IPS-18a (cell line): Measurements from ENCODE around the gene DPPA4.

Experiments
- H3K27ac ChIP-seq: one replicate; pipeline ENCODE4 v1.5.1; 2013; ENCODE audit warnings: low read length
- H3K27me3 ChIP-seq: one replicate; pipeline ENCODE4 v1.6.1; 2013; ENCODE audit warnings: mild to moderate bottlenecking, low read length; ENCODE audit not compliant: control insufficient read depth, insufficient read depth
- H3K36me3 ChIP-seq: one replicate; pipeline ENCODE4 v1.6.1; 2013; ENCODE audit warnings: low read depth, low read length; ENCODE audit not compliant: control insufficient read depth
- H3K4me1 ChIP-seq: one replicate; pipeline ENCODE4 v1.6.1; 2013; ENCODE audit warnings: low read depth, low read length; ENCODE audit not compliant: control insufficient read depth
- H3K4me3 ChIP-seq: one replicate; pipeline ENCODE4 v1.5.1; 2013; ENCODE audit warnings: low read length
- H3K9ac ChIP-seq: one replicate; pipeline ENCODE4 v1.6.1; 2013; ENCODE audit warnings: mild to moderate bottlenecking, low read length, moderate library complexity
- H3K9me3 ChIP-seq: one replicate; pipeline ENCODE4 v1.6.1; 2013; ENCODE audit warnings: low read depth, low read length; ENCODE audit not compliant: control insufficient read depth

The DPPA4 gene

GRCh38 chr3:109336291-109336861 is 970 bp downstream of the DPPA4 start:
- no peaks in the 10 kb centered on the region for H3K9me3 ChIP-seq
- no peaks in the 10 kb centered on the region for H3K27me3 ChIP-seq
- H3K27ac ChIP-seq: peak overlapping the region; percentile 96
- peaks cover 47% of the 10 kb centered on the region for H3K36me3 ChIP-seq
- H3K4me1 ChIP-seq: peaks cover 18% of the 10 kb centered on the region
- H3K4me3 ChIP-seq: peak overlapping the region; percentile 99
- peak overlapping the region; percentile 100 for H3K9ac ChIP-seq

- Histone ChIP-seq H3K9ac (peak overlapping the region; percentile 100), H3K9me3 (no peaks in the 10 kb centered on the region), H3K36me3 (peaks cover 62% of the 10 kb centered on the region)
Observed at GRCh38 chr3:109334572-109334971, 2.8 kb downstream of the DPPA4 start.

DNA sequence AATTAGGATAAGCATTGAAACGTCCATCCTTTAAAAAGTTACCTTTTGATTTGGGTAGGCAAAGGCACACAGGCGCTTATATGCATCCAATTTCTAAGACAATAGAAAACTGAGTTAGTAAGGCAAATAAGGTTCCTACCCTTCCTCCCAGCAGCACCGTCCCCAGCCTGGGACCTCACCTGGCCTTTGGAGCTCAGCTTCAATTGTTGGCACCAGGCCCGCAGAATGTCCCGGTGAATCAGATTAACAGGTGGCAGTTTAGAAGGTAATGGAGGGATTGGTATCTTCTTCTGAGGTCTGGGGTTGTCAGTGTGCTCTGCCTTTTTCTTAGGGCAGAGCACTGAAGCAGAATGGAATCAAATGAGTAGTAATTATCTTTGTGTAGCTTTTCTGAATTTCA is 5.7 kb downstream of the DPPA4 start:
- Histone ChIP-seq H3K4me1 (peaks cover 8% of the 10 kb centered on the region), H3K4me3 (peak overlapping the region; percentile 99), H3K9me3 (no peaks in the 10 kb centered on the region), H3K36me3 (peaks cover 90% of the 10 kb centered on the region), H3K27me3 (no peaks in the 10 kb centered on the region), H3K9ac (peak overlapping the region; percentile 35), H3K27ac (no peak overlapping the region)

More at GRCh38 chr3:109334572-109334971, 2.8 kb downstream of the DPPA4 start:
- peak overlapping the region; percentile 99 for H3K4me3 ChIP-seq
- peaks cover 13% of the 10 kb centered on the region for H3K4me1 ChIP-seq
- H3K27me3 ChIP-seq: no peaks in the 10 kb centered on the region
- no peak overlapping the region for H3K27ac ChIP-seq

DNA sequence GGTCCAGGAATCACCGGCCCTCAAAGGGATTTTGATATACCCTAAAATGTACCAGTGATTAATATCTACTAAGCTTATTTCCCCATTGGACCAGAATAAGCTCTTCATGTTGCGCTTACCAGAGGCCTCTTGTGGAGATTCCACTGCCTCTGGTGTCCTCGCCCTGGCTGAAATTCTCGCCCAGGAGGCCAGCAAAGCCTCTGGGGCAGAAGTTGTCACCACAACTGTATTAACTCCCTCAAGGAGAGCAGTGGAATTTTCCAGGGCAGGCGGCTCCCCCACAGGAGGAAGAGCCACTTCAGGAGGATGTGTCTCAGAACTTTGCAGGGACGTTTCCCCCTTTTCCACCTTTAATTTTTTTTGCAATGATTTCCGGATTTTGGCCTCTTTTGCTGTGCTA is 6.9 kb downstream of the DPPA4 start:
- Histone ChIP-seq H3K36me3 (peaks cover 90% of the 10 kb centered on the region), H3K9me3 (no peaks in the 10 kb centered on the region), H3K27ac (no peak overlapping the region), H3K4me1 (peaks cover 8% of the 10 kb centered on the region), H3K4me3 (peak overlapping the region; percentile 14), H3K27me3 (no peaks in the 10 kb centered on the region), H3K9ac (no peak overlapping the region)

DNA sequence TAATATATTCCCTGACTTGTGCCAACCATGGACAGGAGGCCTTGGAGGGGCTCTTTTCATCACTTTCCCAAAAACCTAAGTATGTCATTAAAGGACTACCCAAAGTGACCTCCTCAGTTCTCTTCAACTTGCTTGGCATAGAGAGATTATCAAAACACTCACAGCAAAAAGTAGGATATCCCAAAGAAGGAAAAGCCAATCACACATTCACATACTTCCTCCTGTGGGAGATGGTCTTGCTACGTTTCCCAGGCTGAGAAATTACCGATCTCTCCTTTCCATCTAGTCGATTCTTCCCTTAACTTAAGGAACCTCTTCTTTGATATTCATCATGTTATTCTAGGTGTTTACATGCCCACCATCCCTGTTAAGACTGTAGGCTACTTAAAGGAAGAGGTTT is 9.1 kb downstream of the DPPA4 start:
- peaks cover 68% of the 10 kb centered on the region for H3K36me3 ChIP-seq
- H3K4me3 ChIP-seq: no peak overlapping the region
- H3K27ac ChIP-seq: no peak overlapping the region
- H3K9me3 ChIP-seq: no peaks in the 10 kb centered on the region
- no peak overlapping the region for H3K9ac ChIP-seq
- H3K4me1 ChIP-seq: peaks cover 3% of the 10 kb centered on the region
- H3K27me3 ChIP-seq: no peaks in the 10 kb centered on the region

GRCh38 chr3:109325657-109326056 is 11.7 kb downstream of the DPPA4 start:
- Histone ChIP-seq H3K9ac (no peak overlapping the region), H3K9me3 (no peaks in the 10 kb centered on the region), H3K27me3 (no peaks in the 10 kb centered on the region), H3K4me3 (no peak overlapping the region), H3K27ac (no peak overlapping the region), H3K4me1 (no peaks in the 10 kb centered on the region), H3K36me3 (peaks cover 45% of the 10 kb centered on the region)

GRCh38 chr3:109325109-109325508 is 12.2 kb downstream of the DPPA4 start:
- Histone ChIP-seq H3K4me3 (no peak overlapping the region), H3K27ac (no peak overlapping the region), H3K9me3 (no peaks in the 10 kb centered on the region), H3K27me3 (no peaks in the 10 kb centered on the region), H3K36me3 (peaks cover 39% of the 10 kb centered on the region), H3K9ac (no peak overlapping the region), H3K4me1 (no peaks in the 10 kb centered on the region)

DNA sequence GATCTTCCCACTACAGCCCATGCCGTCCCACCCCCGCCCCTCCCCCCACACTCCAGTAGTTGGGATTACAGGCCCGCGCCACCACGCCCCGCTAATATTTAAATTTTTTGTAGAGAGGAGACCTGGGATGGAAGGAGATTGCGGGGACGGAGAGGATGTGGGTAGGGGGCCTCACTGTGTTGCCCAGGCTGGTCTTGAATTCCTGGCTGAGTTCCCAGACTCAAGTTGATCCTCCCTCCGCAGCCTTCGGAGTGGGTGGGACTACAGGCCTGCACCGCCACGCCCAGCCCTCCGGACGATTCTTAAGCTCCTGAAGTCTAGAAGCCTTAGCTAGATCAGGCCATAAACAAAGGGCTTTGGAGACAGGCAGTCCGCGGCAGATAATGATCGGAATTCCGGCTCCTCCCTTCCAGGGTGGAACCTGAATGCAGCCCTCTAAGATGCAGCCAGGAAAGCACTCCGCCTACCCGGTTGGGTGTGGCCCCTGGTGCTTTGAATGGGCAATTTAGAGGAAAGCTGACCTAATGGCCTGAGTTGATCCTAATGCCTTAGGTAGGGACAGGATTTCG is 21.1 kb downstream of the DPPA4 start, which contains the start of gene DPPA2:
Gene DPPA2 (minus strand): TSS at position 356 of the 569 bp plus-strand sequence. CDS start 1,975 bp downstream, outside the sequence.
- no peaks in the 10 kb centered on the region for H3K9me3 ChIP-seq
- H3K9ac ChIP-seq: no peak within 1 kb of the TSS
- H3K4me1 ChIP-seq: peaks cover 20% of the 10 kb centered on the region
- H3K36me3 ChIP-seq: no peaks in the 10 kb centered on the region
- no peak within 1 kb of the TSS for H3K4me3 ChIP-seq
- H3K27ac ChIP-seq: no peak within 1 kb of the TSS
- H3K27me3 ChIP-seq: no peaks in the 10 kb centered on the region

DNA sequence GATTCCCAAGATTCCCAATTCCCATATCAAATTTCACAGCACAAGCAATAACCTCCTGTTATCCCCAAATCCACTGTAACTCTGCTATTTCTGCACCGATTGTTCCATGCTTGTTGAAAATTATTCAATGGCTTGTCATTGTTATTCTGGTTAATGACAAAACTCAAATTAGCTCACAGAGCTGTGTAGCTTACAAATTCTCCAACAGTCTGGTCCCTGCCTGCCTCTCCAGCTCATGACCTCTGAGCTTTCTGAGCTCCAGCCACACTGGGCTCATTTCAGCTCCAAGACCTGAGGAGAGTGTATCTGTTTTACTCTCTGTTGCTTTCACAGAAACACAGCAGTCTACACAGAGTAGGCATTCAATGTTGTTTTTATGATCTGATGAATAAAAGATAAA is 24.3 kb downstream of the DPPA4 start:
- no peak overlapping the region for H3K4me3 ChIP-seq
- no peaks in the 10 kb centered on the region for H3K27me3 ChIP-seq
- H3K9ac ChIP-seq: no peak overlapping the region
- no peaks in the 10 kb centered on the region for H3K9me3 ChIP-seq
- H3K36me3 ChIP-seq: no peaks in the 10 kb centered on the region
- H3K4me1 ChIP-seq: peaks cover 20% of the 10 kb centered on the region
- H3K27ac ChIP-seq: no peak overlapping the region

GRCh38 chr3:109297496-109297895 is 39.9 kb downstream of the DPPA4 start:
- H3K9ac ChIP-seq: no peak overlapping the region
- no peaks in the 10 kb centered on the region for H3K9me3 ChIP-seq
- no peak overlapping the region for H3K4me3 ChIP-seq
- no peaks in the 10 kb centered on the region for H3K27me3 ChIP-seq
- H3K27ac ChIP-seq: no peak overlapping the region
- H3K4me1 ChIP-seq: no peaks in the 10 kb centered on the region
- no peaks in the 10 kb centered on the region for H3K36me3 ChIP-seq

DNA sequence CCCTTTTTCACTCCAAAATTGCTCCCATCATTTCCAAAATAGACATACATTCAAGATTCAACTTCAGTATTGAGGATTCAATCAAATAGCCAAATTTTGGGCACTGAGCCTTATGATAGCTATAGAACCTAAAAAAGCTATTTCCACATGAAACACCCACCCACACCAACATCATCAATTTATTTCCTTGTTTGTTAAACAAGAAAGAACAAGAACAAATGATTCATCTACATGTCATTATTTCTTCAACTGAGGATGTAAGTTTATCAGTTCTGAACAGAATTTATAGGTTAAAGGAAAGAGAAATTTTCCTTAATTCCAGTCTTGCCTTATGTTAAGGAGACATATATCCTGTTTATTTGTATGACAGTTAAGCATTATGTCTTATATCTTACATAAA is 53.3 kb downstream of the DPPA4 start:
- Histone ChIP-seq H3K27ac (no peak overlapping the region), H3K9me3 (no peaks in the 10 kb centered on the region), H3K4me3 (no peak overlapping the region), H3K4me1 (no peaks in the 10 kb centered on the region), H3K9ac (no peak overlapping the region), H3K36me3 (no peaks in the 10 kb centered on the region), H3K27me3 (no peaks in the 10 kb centered on the region)

GRCh38 chr3:109278546-109278945 is 58.8 kb downstream of the DPPA4 start:
- Histone ChIP-seq H3K27me3 (no peaks in the 10 kb centered on the region), H3K9me3 (no peaks in the 10 kb centered on the region), H3K4me1 (no peaks in the 10 kb centered on the region), H3K9ac (no peak overlapping the region), H3K4me3 (no peak overlapping the region), H3K27ac (no peak overlapping the region), H3K36me3 (no peaks in the 10 kb centered on the region)
